Calu3 (cell line): Measurements from ENCODE around the gene KCTD21. TPM values are rescaled to one million over a fixed set of nuclear protein-coding genes. Genes with fewer than 3 reads are reported as not detected.

ENCODE experiments used
- BruUV-seq: library from RNA; stranded (reverse); fragments of 400-500 nt; replicated peaks from 2 replicates; lab custom pipeline; 2021; lab: Mats Ljungman, UMichigan
- CTCF ChIA-PET: fragments of 300-600 bp; sonication (Branson Sonifier 250); formaldehyde crosslinking; loops from one replicate; lab custom pipeline; 2022; ENCODE audit warnings: antibody characterized with exemption; lab: Charles Lee
- DNase-seq: peaks from one replicate; pipeline ENCODE4 v3.0.0; 2022
- H3K27ac Mint-ChIP-seq: one replicate; pipeline ENCODE4 v1.8.0; 2022; ENCODE audit warnings: mixed read lengths; ENCODE audit not compliant: unreplicated experiment
- H3K27me3 Mint-ChIP-seq: one replicate; pipeline ENCODE4 v1.8.0; 2022; ENCODE audit warnings: mixed read lengths; ENCODE audit not compliant: unreplicated experiment
- H3K36me3 Mint-ChIP-seq: one replicate; pipeline ENCODE4 v1.8.0; 2022; ENCODE audit warnings: mild to moderate bottlenecking, moderate library complexity, mixed read lengths; ENCODE audit not compliant: insufficient read depth, unreplicated experiment
- H3K4me1 Mint-ChIP-seq: one replicate; pipeline ENCODE4 v1.8.0; 2022; ENCODE audit warnings: mild to moderate bottlenecking, low read depth, mixed read lengths; ENCODE audit not compliant: unreplicated experiment
- H3K4me3 Mint-ChIP-seq: one replicate; pipeline ENCODE4 v1.8.0; 2022; ENCODE audit warnings: mild to moderate bottlenecking, low read depth, moderate library complexity, mixed read lengths; ENCODE audit not compliant: unreplicated experiment
- H3K9me3 Mint-ChIP-seq: one replicate; pipeline ENCODE4 v1.8.0; 2022; ENCODE audit warnings: low read depth, mixed read lengths; ENCODE audit not compliant: unreplicated experiment
- intact Hi-C: fragments of 100-400 bp; cut with micrococcal nuclease; formaldehyde crosslinking; loops from one replicate; pipeline ENCODE4 v1.10.0; 2022; ENCODE audit not compliant: unreplicated experiment
- total RNA-seq: library from RNA; stranded (reverse); gene quantifications from 2 replicates; pipeline ENCODE4 v1.2.3, GENCODE V29; 2022
- TF ChIP-seq, protein P1 (sequence below): fragments of 200-600 bp; IDR thresholded peaks from one replicate; pipeline ENCODE4 v1.8.0; 2022; ENCODE audit warnings: antibody characterized with exemption; ENCODE audit not compliant: unreplicated experiment

Gene KCTD21
- total RNA-seq, 1 experiment from 2014 or later: 8.5 TPM

DNA sequence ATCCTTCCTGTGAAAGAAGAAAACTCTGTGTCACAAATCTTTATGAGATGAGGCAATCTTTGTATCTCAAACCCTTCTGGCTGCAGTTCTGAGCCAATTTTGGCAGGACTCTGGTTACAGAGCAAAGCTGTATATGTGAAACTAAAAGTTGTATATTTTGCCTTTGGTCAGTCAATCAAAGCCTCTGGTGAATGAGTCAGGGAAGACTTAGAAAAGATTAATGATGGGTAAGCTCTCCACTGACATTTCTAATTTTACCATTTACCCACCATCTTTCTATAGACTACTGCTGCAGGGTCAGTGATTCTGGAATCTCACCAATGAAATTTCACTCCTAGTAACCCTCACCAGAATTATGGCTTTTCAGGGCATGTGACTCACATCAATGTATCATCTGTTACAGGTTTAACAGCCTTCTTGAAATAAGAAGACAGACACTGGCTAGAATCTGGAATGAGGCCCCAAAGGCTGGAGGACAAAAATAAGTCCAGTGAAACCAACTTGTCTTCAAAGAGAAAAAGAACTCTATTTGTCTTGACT, 43.6 kb upstream of the KCTD21 start:
- Mint-ChIP-seq H3K4me3 (no peak overlapping the region), H3K27me3 (no peaks in the 10 kb centered on the region), H3K9me3 (no peaks in the 10 kb centered on the region), H3K27ac (no peak overlapping the region), H3K4me1 (no peaks in the 10 kb centered on the region), H3K36me3 (no peaks in the 10 kb centered on the region)
- no TSS peak for BruUV-seq
- no peak for DNase-seq
- TF ChIP-seq, protein P1, sequence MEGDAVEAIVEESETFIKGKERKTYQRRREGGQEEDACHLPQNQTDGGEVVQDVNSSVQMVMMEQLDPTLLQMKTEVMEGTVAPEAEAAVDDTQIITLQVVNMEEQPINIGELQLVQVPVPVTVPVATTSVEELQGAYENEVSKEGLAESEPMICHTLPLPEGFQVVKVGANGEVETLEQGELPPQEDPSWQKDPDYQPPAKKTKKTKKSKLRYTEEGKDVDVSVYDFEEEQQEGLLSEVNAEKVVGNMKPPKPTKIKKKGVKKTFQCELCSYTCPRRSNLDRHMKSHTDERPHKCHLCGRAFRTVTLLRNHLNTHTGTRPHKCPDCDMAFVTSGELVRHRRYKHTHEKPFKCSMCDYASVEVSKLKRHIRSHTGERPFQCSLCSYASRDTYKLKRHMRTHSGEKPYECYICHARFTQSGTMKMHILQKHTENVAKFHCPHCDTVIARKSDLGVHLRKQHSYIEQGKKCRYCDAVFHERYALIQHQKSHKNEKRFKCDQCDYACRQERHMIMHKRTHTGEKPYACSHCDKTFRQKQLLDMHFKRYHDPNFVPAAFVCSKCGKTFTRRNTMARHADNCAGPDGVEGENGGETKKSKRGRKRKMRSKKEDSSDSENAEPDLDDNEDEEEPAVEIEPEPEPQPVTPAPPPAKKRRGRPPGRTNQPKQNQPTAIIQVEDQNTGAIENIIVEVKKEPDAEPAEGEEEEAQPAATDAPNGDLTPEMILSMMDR: no peak
- CTCF ChIA-PET: interaction anchor here (0.7 kb wide), 1 partner anchor 19 kb away, joined by 3 read pairs; no protein-coding TSS in a partner anchor
- intact Hi-C loops: no loop called here

DNA sequence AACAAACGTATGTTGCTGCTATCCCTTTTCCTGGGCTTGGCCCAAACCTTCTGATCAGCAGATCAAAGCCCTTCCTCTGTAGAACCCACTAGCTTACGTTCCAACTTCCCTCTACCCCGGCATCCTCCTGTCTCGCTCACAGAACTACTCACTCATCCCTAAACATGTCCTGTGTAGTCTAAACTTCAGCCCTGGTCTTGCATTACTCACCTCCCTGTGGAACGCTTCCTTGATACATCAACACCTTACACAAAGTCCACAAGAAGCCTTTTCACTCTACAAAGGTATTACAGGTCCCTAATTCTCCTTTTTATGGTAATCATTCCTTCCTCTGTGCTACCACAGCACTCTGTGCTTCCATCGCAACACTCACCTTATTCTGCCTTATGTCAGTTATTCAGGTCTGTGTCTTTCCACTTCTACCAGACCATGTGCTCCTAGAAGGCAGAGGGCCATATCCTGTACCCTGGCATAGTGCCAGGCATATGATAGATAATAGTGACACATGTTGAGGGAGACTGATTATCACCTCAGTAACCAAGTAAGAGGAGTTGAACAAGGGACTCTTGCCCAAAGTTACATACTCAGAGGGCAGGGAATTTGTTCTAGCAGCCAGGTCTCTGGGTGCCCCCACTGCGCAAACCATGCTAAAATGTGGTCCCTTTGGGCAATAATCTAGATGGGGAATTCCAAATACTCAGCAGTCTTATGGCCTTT, 41.9 kb upstream of the KCTD21 start:
- no TSS peak for BruUV-seq
- TF ChIP-seq, protein P1: no peak
- no peaks in the 10 kb centered on the region for H3K9me3 Mint-ChIP-seq
- H3K27ac Mint-ChIP-seq: no peak overlapping the region
- H3K36me3 Mint-ChIP-seq: peaks cover 2% of the 10 kb centered on the region
- no peak for DNase-seq
- H3K27me3 Mint-ChIP-seq: no peaks in the 10 kb centered on the region
- CTCF ChIA-PET: no interaction called here
- intact Hi-C loops: no loop called here
- no peaks in the 10 kb centered on the region for H3K4me1 Mint-ChIP-seq
- H3K4me3 Mint-ChIP-seq: no peak overlapping the region

DNA sequence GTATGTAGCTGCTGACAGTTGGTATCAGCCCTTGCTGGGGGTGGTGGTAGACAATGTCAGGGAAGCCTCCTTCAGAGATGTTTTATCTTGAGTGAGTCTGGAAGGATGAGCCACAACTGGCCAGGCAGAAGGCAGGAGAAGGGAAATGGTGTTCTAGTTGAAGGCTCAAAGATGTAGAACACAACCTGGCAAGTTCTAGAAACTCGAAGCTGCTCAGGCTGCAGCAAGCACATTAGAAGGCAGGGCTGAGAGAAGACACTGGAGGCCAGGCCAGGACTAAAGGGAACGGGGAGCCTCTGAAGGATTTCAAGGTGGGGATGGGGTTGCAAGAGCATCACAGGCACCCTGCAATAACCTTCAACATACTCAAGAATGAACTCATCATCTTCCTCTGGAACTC, 40.7 kb upstream of the KCTD21 start:
- Mint-ChIP-seq H3K27me3 (no peaks in the 10 kb centered on the region), H3K9me3 (no peaks in the 10 kb centered on the region), H3K4me1 (no peaks in the 10 kb centered on the region), H3K4me3 (no peak overlapping the region), H3K36me3 (peaks cover 10% of the 10 kb centered on the region), H3K27ac (no peak overlapping the region)
- CTCF ChIA-PET: interaction anchor here (1.6 kb wide), 1 partner anchor 335 kb away, joined by 36 read pairs; no protein-coding TSS in a partner anchor
- DNase-seq: no peak
- no TSS peak for BruUV-seq
- TF ChIP-seq, protein P1: no peak
- intact Hi-C loops: loop anchor here (2.0 kb wide), 1 partner anchor 190 kb away; no protein-coding TSS in a partner anchor

DNA sequence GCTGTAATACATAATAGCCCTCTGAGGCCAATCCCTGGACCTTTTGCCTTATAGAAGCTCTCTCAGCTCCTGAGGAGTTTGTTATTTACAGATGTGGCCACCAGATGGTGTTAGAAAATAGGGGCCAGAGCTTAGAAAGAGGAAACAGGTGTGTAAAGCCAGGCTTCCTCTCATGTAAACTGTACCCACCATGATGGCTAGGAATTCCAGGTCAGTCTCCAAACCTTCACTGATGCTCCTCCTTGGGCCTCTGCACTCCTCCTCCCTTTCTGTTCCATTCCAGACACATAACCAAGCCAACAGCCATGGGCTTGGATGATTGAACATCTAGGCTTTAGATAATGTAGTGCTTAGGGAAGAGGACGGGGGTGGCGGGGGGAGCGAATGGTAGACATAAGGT, 40.0 kb upstream of the KCTD21 start:
- Mint-ChIP-seq H3K27ac (no peak overlapping the region), H3K36me3 (peaks cover 12% of the 10 kb centered on the region), H3K27me3 (no peaks in the 10 kb centered on the region), H3K9me3 (no peaks in the 10 kb centered on the region), H3K4me1 (no peaks in the 10 kb centered on the region), H3K4me3 (no peak overlapping the region)
- TF ChIP-seq, protein P1: no peak
- no TSS peak for BruUV-seq
- CTCF ChIA-PET: interaction anchor here (0.5 to 1.6 kb wide), 12 partner anchors 10 to 346 kb away, joined by 3 to 36 read pairs (median 3); partner anchors contain the start of genes GAB2, KCTD21 and NARS2
- intact Hi-C loops: loop anchor here (1.0 to 2.0 kb wide), 2 partner anchors 190 to 336 kb away; no protein-coding TSS in a partner anchor
- peak; percentile 45 for DNase-seq
